ENCODE measurements around the gene TFB2M.

DNA sequence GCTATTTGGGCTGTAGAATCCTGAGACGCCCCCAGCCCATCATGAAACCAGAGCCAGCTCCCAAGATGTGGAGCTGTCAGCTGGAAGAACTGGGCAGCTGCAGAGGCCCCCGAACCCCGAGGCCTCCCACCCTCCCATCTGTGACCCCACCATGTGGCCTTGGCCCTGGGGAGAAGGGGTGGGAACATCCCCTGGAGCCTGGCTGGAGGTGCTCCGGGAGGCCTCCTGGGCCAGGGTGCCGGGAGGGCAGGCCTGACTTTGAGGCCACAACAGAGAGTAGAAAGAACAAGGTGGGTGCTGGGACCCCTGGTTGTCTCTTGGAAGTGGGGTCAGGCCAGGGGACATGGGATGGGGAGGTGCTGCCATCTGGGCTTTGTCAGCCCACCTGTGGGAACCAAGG, 53.0 kb downstream of the TFB2M start:
- TF ChIP-seq, protein P1, sequence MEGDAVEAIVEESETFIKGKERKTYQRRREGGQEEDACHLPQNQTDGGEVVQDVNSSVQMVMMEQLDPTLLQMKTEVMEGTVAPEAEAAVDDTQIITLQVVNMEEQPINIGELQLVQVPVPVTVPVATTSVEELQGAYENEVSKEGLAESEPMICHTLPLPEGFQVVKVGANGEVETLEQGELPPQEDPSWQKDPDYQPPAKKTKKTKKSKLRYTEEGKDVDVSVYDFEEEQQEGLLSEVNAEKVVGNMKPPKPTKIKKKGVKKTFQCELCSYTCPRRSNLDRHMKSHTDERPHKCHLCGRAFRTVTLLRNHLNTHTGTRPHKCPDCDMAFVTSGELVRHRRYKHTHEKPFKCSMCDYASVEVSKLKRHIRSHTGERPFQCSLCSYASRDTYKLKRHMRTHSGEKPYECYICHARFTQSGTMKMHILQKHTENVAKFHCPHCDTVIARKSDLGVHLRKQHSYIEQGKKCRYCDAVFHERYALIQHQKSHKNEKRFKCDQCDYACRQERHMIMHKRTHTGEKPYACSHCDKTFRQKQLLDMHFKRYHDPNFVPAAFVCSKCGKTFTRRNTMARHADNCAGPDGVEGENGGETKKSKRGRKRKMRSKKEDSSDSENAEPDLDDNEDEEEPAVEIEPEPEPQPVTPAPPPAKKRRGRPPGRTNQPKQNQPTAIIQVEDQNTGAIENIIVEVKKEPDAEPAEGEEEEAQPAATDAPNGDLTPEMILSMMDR (IDR thresholded peaks at IDR 0.05): no peak
- no peak for TF ChIP-seq POLR2A (IDR thresholded peaks at IDR 0.05)

Data from tibial nerve (tissue), 3 donors.